HepG2 (cell line): ENCODE measurements around the gene PLEKHA6. TPM values are rescaled to one million over a fixed set of nuclear protein-coding genes. Genes with fewer than 3 reads are reported as not detected.

Experiments used
- ATAC-seq: fragments of 200-7000 bp; cut with Tn5 transposase; 3 replicates; pipeline ENCODE4 v1.9.1; 2020; ENCODE audit warnings: mild to moderate bottlenecking, moderate library complexity
- BruUV-seq: library from RNA; stranded (reverse); fragments of 400-500 nt; replicated peaks from 2 replicates; lab custom pipeline; 2021; lab: Mats Ljungman, UMichigan
- CTCF ChIA-PET: fragments of 300-600 bp; formaldehyde crosslinking; extraction: SDS; loops from one replicate; lab custom pipeline; 2021; ENCODE audit warnings: low total read pairs, inconsistent platforms, low intra/inter-chr PET ratio; lab: Yijun Ruan, JAX
- POLR2A ChIA-PET: fragments of 350-600 bp; sonication (Branson Sonifier 250); formaldehyde crosslinking; loops from one replicate; lab custom pipeline; 2020; ENCODE audit warnings: antibody characterized with exemption, inconsistent platforms; lab: Yijun Ruan, JAX
- DNase-seq: peaks from one replicate; pipeline ENCODE4 v3.0.0-alpha.2; 2015; ENCODE audit warnings: low spot score
- FAIRE-seq: peaks from 3 replicates; lab custom pipeline; 2011; peaks lifted over from hg19 to GRCh38; lab: Jason Lieb, UNC
- H2AFZ ChIP-seq: one replicate; pipeline ENCODE4 v1.6.1; 2011; ENCODE audit warnings: low read length, inconsistent platforms
- H3K27ac ChIP-seq: fragments of 300-600 bp; 3 replicates; pipeline ENCODE4 v1.8.0; 2011; ENCODE audit warnings: mixed run types, mild to moderate bottlenecking, mixed read lengths, low read length, inconsistent platforms; ENCODE audit not compliant: insufficient read depth; ENCODE audit errors: extremely low read length
- H3K27me3 ChIP-seq, 2 experiments: fragments of 200-600 bp in 1 of 2; 2 replicates in 1 of 2; 3 replicates in 1 of 2; pipeline versions ENCODE4 v1.6.0 to v1.8.0; 2011; ENCODE audit warnings: low read length in 2 of 2, mild to moderate bottlenecking in 2 of 2, moderate library complexity in 2 of 2, inconsistent platforms in 1 of 2; ENCODE audit not compliant: insufficient read depth in 2 of 2, control insufficient read depth in 1 of 2
- H3K36me3 ChIP-seq, 2 experiments: fragments of 200-600 bp in 1 of 2; replicated peaks in 1 of 2; 2 replicates in 1 of 2; 3 replicates in 1 of 2; pipeline versions ENCODE4 v1.5.1 to v1.8.0; 2011; ENCODE audit warnings: low read length in 2 of 2, inconsistent platforms in 1 of 2; ENCODE audit not compliant: insufficient read depth in 2 of 2, control insufficient read depth in 1 of 2
- H3K4me1 ChIP-seq: 2 replicates; pipeline ENCODE4 v1.5.1; 2012; ENCODE audit warnings: low read length, inconsistent platforms; ENCODE audit not compliant: insufficient read depth
- H3K4me2 ChIP-seq: 2 replicates; pipeline ENCODE4 v1.6.0; 2011; ENCODE audit warnings: low read depth, low read length, inconsistent platforms
- H3K4me3 ChIP-seq, 3 experiments: fragments of 200-600 bp in 1 of 3; sonication (generic), shearing (Covaris generic) in 1 of 3; replicated peaks in 1 of 3; 2 replicates each; pipeline ENCODE4 v1.5.1; 2011 to 2016; ENCODE audit warnings: low read length in 3 of 3, inconsistent platforms in 2 of 3, low read depth in 2 of 3, mild to moderate bottlenecking in 2 of 3, control low read depth in 1 of 3, mixed read lengths in 1 of 3; ENCODE audit not compliant: insufficient read depth in 1 of 3
- H3K79me2 ChIP-seq: one replicate; pipeline ENCODE4 v1.6.1; 2011; ENCODE audit warnings: low read length, inconsistent platforms; ENCODE audit not compliant: insufficient read depth
- H3K9ac ChIP-seq: 2 replicates; pipeline ENCODE4 v1.6.0; 2011; ENCODE audit warnings: mild to moderate bottlenecking, low read depth, low read length, inconsistent platforms; ENCODE audit not compliant: insufficient read depth
- H3K9me3 ChIP-seq: 2 replicates; pipeline ENCODE4 v1.5.1; 2012; ENCODE audit warnings: mild to moderate bottlenecking, low read length
- H4K20me1 ChIP-seq: 2 replicates; pipeline ENCODE4 v1.6.0; 2011; ENCODE audit warnings: inconsistent platforms, mild to moderate bottlenecking, low read length, moderate library complexity; ENCODE audit not compliant: insufficient read depth
- CCDC6 ChIP-seq: sonication (generic); formaldehyde crosslinking; IDR thresholded peaks from 2 replicates; pipeline ENCODE4 v1.8.1; 2022; ENCODE audit warnings: mild to moderate bottlenecking, missing genetic modification reagents, moderate library complexity
- EEA1 ChIP-seq: sonication (generic); formaldehyde crosslinking; IDR thresholded peaks from 2 replicates; pipeline ENCODE4 v1.5.1; 2020; ENCODE audit warnings: mild to moderate bottlenecking, missing genetic modification reagents, borderline replicate concordance
- GATA4 ChIP-seq: sonication (generic); IDR thresholded peaks from 2 replicates; pipeline ENCODE4 v1.6.1; 2016; ENCODE audit warnings: antibody characterized with exemption, low read depth, borderline replicate concordance
- HBP1 ChIP-seq: IDR thresholded peaks from 2 replicates; pipeline ENCODE4 v1.6.1; 2016; ENCODE audit warnings: low read depth, control low read depth
- NCOR1 ChIP-seq: fragments of 200-600 bp; sonication (generic); IDR thresholded peaks from 2 replicates; pipeline ENCODE4 v1.7.0; 2017; ENCODE audit warnings: antibody characterized with exemption, low read length, borderline replicate concordance
- NFE2L1 ChIP-seq: sonication (generic); formaldehyde crosslinking; IDR thresholded peaks from 2 replicates; pipeline ENCODE4 v1.4.0; 2020; ENCODE audit warnings: missing genetic modification reagents, mild to moderate bottlenecking, borderline replicate concordance
- SAP130 ChIP-seq: IDR thresholded peaks from 2 replicates; pipeline ENCODE4 v1.6.1; 2016; ENCODE audit warnings: low read depth
- ZNF354B ChIP-seq: sonication (generic); formaldehyde crosslinking; IDR thresholded peaks from 2 replicates; pipeline ENCODE4 v1.8.0; 2022; ENCODE audit warnings: mild to moderate bottlenecking, missing genetic modification reagents
- ZNF616 ChIP-seq: sonication (generic); formaldehyde crosslinking; IDR thresholded peaks from 2 replicates; pipeline ENCODE4 v1.5.0; 2020; ENCODE audit warnings: low read depth, mild to moderate bottlenecking, missing genetic modification reagents
- WGBS: methylation state at CpG from one replicate; pipeline ENCODE4 v1.1.6; 2017; ENCODE audit warnings: low lambda C conversion rate; 5-methylcytosine and 5-hydroxymethylcytosine counted together
- in situ Hi-C: cut with HindIII; loops from 2 replicates; pipeline ENCODE4 v1.10.0; 2017; ENCODE audit warnings: low pct_unique_long_range_greater_than_20kb; ENCODE audit not compliant: extremely low pct_ligation_motif_present
- intact Hi-C: fragments of 100-400 bp; cut with micrococcal nuclease; formaldehyde crosslinking; loops from one replicate; pipeline ENCODE4 v1.10.0; 2022; ENCODE audit not compliant: unreplicated experiment
- polyA plus RNA-seq, 8 experiments: library from polyadenylated mRNA; depleted of rRNA in 3 of 8; stranded (reverse) in 7 of 8; unstranded in 1 of 8; fragments of >200 nt; fragmentation: Illumina TruSeq in 4 of 8; extraction: Trizol in 4 of 8; gene quantifications; 2 replicates each; pipeline versions ENCODE4 v1.2.1 to v1.2.3, GENCODE V29; 2011 to 2016; ENCODE audit warnings: low read depth in 4 of 8, missing spikeins in 1 of 8, mixed read lengths in 1 of 8; ENCODE audit not compliant: insufficient read depth in 1 of 8
- total RNA-seq, 5 experiments: library from RNA; depleted of rRNA; stranded (reverse); fragments of >200 nt; fragmentation: Illumina TruSeq; extraction: Trizol; gene quantifications; 2 replicates each; pipeline ENCODE4 v1.2.3, GENCODE V29; 2016; ENCODE audit warnings: low read depth in 1 of 5

The PLEKHA6 gene
- total and polyA plus RNA-seq, 2 of the 13 experiments (the other 11 are each of a cell fraction or from before 2014, with no cell fraction given), result 5.3 to 11.4 TPM

- no peak for TF ChIP-seq GATA4
- 0 out of 2 replicates have a peak, but pooled peaks have one; percentile 5 for TF ChIP-seq NCOR1
Measured at GRCh38 chr1:204408602-204409001, 48.9 kb upstream of the PLEKHA6 start.

GRCh38 chr1:204408074-204408507 lies 48.4 kb upstream of the PLEKHA6 start:
- in situ Hi-C loops (no loop called here), intact Hi-C loops (no loop called here)
- Histone ChIP-seq H3K9me3 (no peaks in the 10 kb centered on the region), H2AFZ (no peak overlapping the region), H3K4me1 (peaks cover 38% of the 10 kb centered on the region), H3K4me3 (peak overlapping the region; percentile 95 to 99 (median 98)), H3K27me3 (no peaks in the 10 kb centered on the region; a peak in 1 of 5 replicates), H3K36me3 (peaks cover 3 to 21% of the 10 kb centered on the region in 2 experiments; a peak in 2 of 5 replicates), H3K9ac (peak overlapping the region; percentile 98), H3K4me2 (peak overlapping the region; percentile 81), H4K20me1 (peaks cover 67% of the 10 kb centered on the region), H3K27ac (peak overlapping the region; percentile 10), H3K79me2 (peaks cover 84% of the 10 kb centered on the region)
- ATAC-seq (no peak), DNase-seq (no peak), FAIRE-seq (no peak)
- no TSS peak for BruUV-seq
- TF ChIP-seq EEA1 (CRISPR knock-in tag) (no peak), SAP130 (CRISPR knock-in tag) (0 out of 2 replicates have a peak, but pooled peaks have one; percentile 17), HBP1 (no peak), ZNF354B (CRISPR knock-in tag) (no peak), NFE2L1 (CRISPR knock-in tag) (no peak), CCDC6 (CRISPR knock-in tag) (no peak), ZNF616 (CRISPR knock-in tag) (no peak)
- WGBS, result 0% methylated on average over 2 of the region's 2 CpGs
- ChIA-PET CTCF (no interaction called here), POLR2A (interaction anchor here (1.9 kb wide), 1 partner anchor 9 kb away, joined by 11 read pairs; no protein-coding TSS in a partner anchor)

More at GRCh38 chr1:204408602-204409001, 48.9 kb upstream of the PLEKHA6 start:
- H3K27me3 ChIP-seq, result no peaks in the 10 kb centered on the region; a peak in 1 of 5 replicates
- WGBS, result 12% methylated on average over 1 of the region's 1 CpG
- H3K79me2 ChIP-seq, result peaks cover 78% of the 10 kb centered on the region
- peak overlapping the region; percentile 10 for H3K27ac ChIP-seq
- H3K4me3 ChIP-seq, result peak overlapping the region; percentile 95 to 99 (median 98)
- peaks cover 37% of the 10 kb centered on the region for H3K4me1 ChIP-seq
- no peak overlapping the region for H2AFZ ChIP-seq
- in situ Hi-C loops (no loop called here), intact Hi-C loops (no loop called here)
- CTCF ChIA-PET, result no interaction called here
- peak overlapping the region; percentile 81 for H3K4me2 ChIP-seq
- peaks cover 67% of the 10 kb centered on the region for H4K20me1 ChIP-seq
- POLR2A ChIA-PET, result interaction anchor here (1.9 kb wide), 1 partner anchor 10 kb away, joined by 11 read pairs; no protein-coding TSS in a partner anchor
- FAIRE-seq (no peak), DNase-seq (no peak), ATAC-seq (no peak)
- no peaks in the 10 kb centered on the region for H3K9me3 ChIP-seq
- H3K36me3 ChIP-seq, result peaks cover 3 to 20% of the 10 kb centered on the region in 2 experiments; a peak in 2 of 5 replicates
- no TSS peak for BruUV-seq
- peak overlapping the region; percentile 98 for H3K9ac ChIP-seq
